H9 (cell line): Measurements from ENCODE around the gene BLNK. TPM values are rescaled to one million over a fixed set of nuclear protein-coding genes. Genes with fewer than 3 reads are reported as not detected.

Experiments used
- DNase-seq: peaks from one replicate; pipeline ENCODE4 v3.0.0-alpha.2; 2017
- H2AFZ ChIP-seq: one replicate; pipeline ENCODE4 v1.6.1; 2013; ENCODE audit warnings: mild to moderate bottlenecking, low read length, control low read depth, moderate library complexity
- H2AK5ac ChIP-seq: 2 replicates; pipeline ENCODE4 v1.6.1; 2013; ENCODE audit warnings: low read length, control low read depth, mixed read lengths; ENCODE audit not compliant: insufficient read length
- H2BK120ac ChIP-seq: one replicate; pipeline ENCODE4 v1.6.1; 2013; ENCODE audit warnings: low read depth, mild to moderate bottlenecking, low read length, control low read depth, inconsistent platforms; ENCODE audit not compliant: poor library complexity, severe bottlenecking
- H2BK12ac ChIP-seq: 2 replicates; pipeline ENCODE4 v1.6.1; 2013; ENCODE audit warnings: low read length, control low read depth, mixed read lengths, low read depth; ENCODE audit not compliant: insufficient read length
- H2BK15ac ChIP-seq: 2 replicates; pipeline ENCODE4 v1.6.1; 2013; ENCODE audit warnings: low read depth, low read length, control low read depth
- H2BK20ac ChIP-seq: one replicate; pipeline ENCODE4 v1.6.1; 2013; ENCODE audit warnings: low read depth, mild to moderate bottlenecking, low read length, control low read depth, inconsistent platforms; ENCODE audit not compliant: poor library complexity, severe bottlenecking
- H2BK5ac ChIP-seq: 2 replicates; pipeline ENCODE4 v1.6.1; 2013; ENCODE audit warnings: low read length, control low read depth, mixed read lengths; ENCODE audit not compliant: insufficient read length
- H3K14ac ChIP-seq: 2 replicates; pipeline ENCODE4 v1.6.1; 2013; ENCODE audit warnings: low read length, control low read depth; ENCODE audit not compliant: insufficient read depth
- H3K18ac ChIP-seq: 2 replicates; pipeline ENCODE4 v1.6.1; 2013; ENCODE audit warnings: low read depth, mild to moderate bottlenecking, mixed read lengths, low read length, control low read depth; ENCODE audit not compliant: insufficient read length
- H3K23ac ChIP-seq: 2 replicates; pipeline ENCODE4 v1.6.1; 2013; ENCODE audit warnings: low read length, control low read depth, mixed read lengths, low read depth; ENCODE audit not compliant: insufficient read length
- H3K23me2 ChIP-seq: 2 replicates; pipeline ENCODE4 v1.6.1; 2013; ENCODE audit warnings: low read depth, mild to moderate bottlenecking, mixed read lengths, low read length, control low read depth; ENCODE audit not compliant: insufficient read length, poor library complexity, severe bottlenecking
- H3K27ac ChIP-seq: 2 replicates; pipeline ENCODE4 v1.5.1; 2013; ENCODE audit warnings: low read length, control low read depth, mixed read lengths, low read depth; ENCODE audit not compliant: insufficient read length
- H3K27me3 ChIP-seq: 2 replicates; pipeline ENCODE4 v1.6.1; 2013; ENCODE audit warnings: low read length, control low read depth, inconsistent platforms; ENCODE audit not compliant: insufficient read depth
- H3K4ac ChIP-seq: 2 replicates; pipeline ENCODE4 v1.6.1; 2013; ENCODE audit warnings: low read depth, mild to moderate bottlenecking, control low read depth, inconsistent platforms, low read length, moderate library complexity
- H3K4me1 ChIP-seq: 2 replicates; pipeline ENCODE4 v1.6.1; 2013; ENCODE audit warnings: low read length, control low read depth, inconsistent platforms; ENCODE audit not compliant: insufficient read depth
- H3K4me2 ChIP-seq: 2 replicates; pipeline ENCODE4 v1.6.1; 2013; ENCODE audit warnings: low read length, control low read depth, mixed read lengths; ENCODE audit not compliant: insufficient read length, insufficient read depth
- H3K56ac ChIP-seq: 2 replicates; pipeline ENCODE4 v1.6.1; 2013; ENCODE audit warnings: low read depth, mild to moderate bottlenecking, mixed read lengths, low read length, control low read depth; ENCODE audit not compliant: insufficient read length
- H3K79me1 ChIP-seq: 2 replicates; pipeline ENCODE4 v1.6.1; 2013; ENCODE audit warnings: low read depth, mild to moderate bottlenecking, moderate library complexity, low read length, control low read depth, inconsistent platforms; ENCODE audit not compliant: insufficient read depth, poor library complexity, severe bottlenecking
- H3K79me2 ChIP-seq: 2 replicates; pipeline ENCODE4 v1.6.1; 2013; ENCODE audit warnings: low read length, control low read depth, inconsistent platforms; ENCODE audit not compliant: insufficient read depth
- H3K9ac ChIP-seq: 2 replicates; pipeline ENCODE4 v1.6.1; 2013; ENCODE audit warnings: low read length, control low read depth, mixed read lengths; ENCODE audit not compliant: insufficient read length; ENCODE audit errors: extremely low read depth
- H3K9me3 ChIP-seq: one replicate; pipeline ENCODE4 v1.6.1; 2013; ENCODE audit warnings: low read depth, low read length, inconsistent platforms; ENCODE audit not compliant: control insufficient read depth
- H3T11ph ChIP-seq: one replicate; pipeline ENCODE4 v1.6.1; 2013; ENCODE audit warnings: mild to moderate bottlenecking, low read length, control low read depth, inconsistent platforms
- H4K20me1 ChIP-seq: one replicate; pipeline ENCODE4 v1.6.1; 2013; ENCODE audit not compliant: control insufficient read depth, insufficient read length, insufficient read depth
- H4K5ac ChIP-seq: 2 replicates; pipeline ENCODE4 v1.6.1; 2013; ENCODE audit warnings: low read depth, mild to moderate bottlenecking, mixed read lengths, low read length, control low read depth; ENCODE audit not compliant: insufficient read length
- H4K8ac ChIP-seq: replicated peaks from 2 replicates; pipeline ENCODE4 v1.6.1; 2013; ENCODE audit warnings: low read length, control low read depth, mixed read lengths, low read depth; ENCODE audit not compliant: insufficient read length
- H4K91ac ChIP-seq: 2 replicates; pipeline ENCODE4 v1.6.1; 2013; ENCODE audit warnings: low read depth, mild to moderate bottlenecking, moderate library complexity, mixed read lengths, low read length, control low read depth; ENCODE audit not compliant: insufficient read length
- H3K27ac Mint-ChIP-seq, 3 experiments: 2 replicates in 2 of 3; 3 replicates in 1 of 3; pipeline ENCODE4 v1.8.0; 2020 to 2021; ENCODE audit warnings: mixed read lengths in 3 of 3, mild to moderate bottlenecking in 1 of 3, moderate library complexity in 1 of 3
- H3K27me3 Mint-ChIP-seq: 2 replicates; pipeline ENCODE4 v1.8.0; 2021; ENCODE audit warnings: low read depth, mild to moderate bottlenecking, moderate library complexity, mixed read lengths
- H3K36me3 Mint-ChIP-seq, 3 experiments: 2 replicates in 2 of 3; 3 replicates in 1 of 3; pipeline ENCODE4 v1.8.0; 2020 to 2021; ENCODE audit warnings: low read depth in 3 of 3, mixed read lengths in 3 of 3; ENCODE audit not compliant: insufficient read depth in 1 of 3
- H3K4me1 Mint-ChIP-seq, 2 experiments: 2 replicates each; pipeline ENCODE4 v1.8.0; 2020; ENCODE audit warnings: mixed read lengths in 2 of 2
- H3K4me3 Mint-ChIP-seq, 2 experiments: 2 replicates in 1 of 2; 3 replicates in 1 of 2; pipeline ENCODE4 v1.8.0; 2020 to 2021; ENCODE audit warnings: mild to moderate bottlenecking in 2 of 2, mixed read lengths in 2 of 2, moderate library complexity in 1 of 2
- H3K9me3 Mint-ChIP-seq, 2 experiments: 2 replicates in 1 of 2; 3 replicates in 1 of 2; pipeline ENCODE4 v1.8.0; 2020; ENCODE audit warnings: mild to moderate bottlenecking in 2 of 2, mixed read lengths in 2 of 2, moderate library complexity in 1 of 2
- WGBS: extraction: QIAGEN DNeasy Blood & Tissue Kit; methylation state at CpG from one replicate; pipeline ENCODE4 v1.1.7; 2013; ENCODE audit warnings: missing lambda C conversion rate, low lambda C conversion rate, mixed read lengths; ENCODE audit not compliant: insufficient read length; ENCODE audit errors: extremely low coverage; 5-methylcytosine and 5-hydroxymethylcytosine counted together
- total RNA-seq: library from RNA; stranded (reverse); gene quantifications from 2 replicates; pipeline ENCODE4 v1.2.1, GENCODE V29; 2021
- TF ChIP-seq, protein P1 (sequence below): fragments of 200-600 bp; sonication (generic); conservative IDR thresholded peaks from 3 replicates; pipeline ENCODE4 v1.8.0; 2021; ENCODE audit warnings: antibody characterized with exemption, mild to moderate bottlenecking

Gene BLNK
- total RNA-seq, 1 experiment from 2014 or later, result not detected

GRCh38 chr10:96301616-96302015, 30.2 kb upstream of the BLNK start:
- Histone ChIP-seq H4K5ac (no peak overlapping the region), H3T11ph (no peak overlapping the region), H2BK5ac (no peak overlapping the region), H3K18ac (no peak overlapping the region), H3K4me2 (no peak overlapping the region), H4K91ac (no peak overlapping the region), H2BK120ac (no peak overlapping the region), H3K14ac (no peak overlapping the region), H3K4ac (no peak overlapping the region), H2AK5ac (no peak overlapping the region), H2AFZ (no peak overlapping the region), H3K9me3 (no peaks in the 10 kb centered on the region), H3K4me1 (no peaks in the 10 kb centered on the region; the same call in 1 of the 2 replicates), H2BK20ac (no peak overlapping the region), H3K23ac (no peak overlapping the region), H4K20me1 (no peaks in the 10 kb centered on the region), H3K27me3 (no peaks in the 10 kb centered on the region), H3K56ac (no peak overlapping the region), H4K8ac (no peak overlapping the region), H3K9ac (no peak overlapping the region), H3K23me2 (no peaks in the 10 kb centered on the region), H3K79me1 (no peaks in the 10 kb centered on the region), H2BK15ac (no peak overlapping the region), H3K27ac (no peak overlapping the region), H2BK12ac (no peak overlapping the region), H3K79me2 (no peaks in the 10 kb centered on the region)
- no peak for DNase-seq
- no peak overlapping the region for H3K27ac Mint-ChIP-seq
- TF ChIP-seq, protein P1, sequence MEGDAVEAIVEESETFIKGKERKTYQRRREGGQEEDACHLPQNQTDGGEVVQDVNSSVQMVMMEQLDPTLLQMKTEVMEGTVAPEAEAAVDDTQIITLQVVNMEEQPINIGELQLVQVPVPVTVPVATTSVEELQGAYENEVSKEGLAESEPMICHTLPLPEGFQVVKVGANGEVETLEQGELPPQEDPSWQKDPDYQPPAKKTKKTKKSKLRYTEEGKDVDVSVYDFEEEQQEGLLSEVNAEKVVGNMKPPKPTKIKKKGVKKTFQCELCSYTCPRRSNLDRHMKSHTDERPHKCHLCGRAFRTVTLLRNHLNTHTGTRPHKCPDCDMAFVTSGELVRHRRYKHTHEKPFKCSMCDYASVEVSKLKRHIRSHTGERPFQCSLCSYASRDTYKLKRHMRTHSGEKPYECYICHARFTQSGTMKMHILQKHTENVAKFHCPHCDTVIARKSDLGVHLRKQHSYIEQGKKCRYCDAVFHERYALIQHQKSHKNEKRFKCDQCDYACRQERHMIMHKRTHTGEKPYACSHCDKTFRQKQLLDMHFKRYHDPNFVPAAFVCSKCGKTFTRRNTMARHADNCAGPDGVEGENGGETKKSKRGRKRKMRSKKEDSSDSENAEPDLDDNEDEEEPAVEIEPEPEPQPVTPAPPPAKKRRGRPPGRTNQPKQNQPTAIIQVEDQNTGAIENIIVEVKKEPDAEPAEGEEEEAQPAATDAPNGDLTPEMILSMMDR, result no peak
- no CpG with 5 or more reads among the region's 1 CpG for WGBS
- H3K4me1 Mint-ChIP-seq, result peaks cover 11 to 18% of the 10 kb centered on the region in 2 experiments
- H3K9me3 Mint-ChIP-seq, result no peaks in the 10 kb centered on the region
- H3K36me3 Mint-ChIP-seq, result no peaks in the 10 kb centered on the region; a peak in 1 of 7 replicates
- no peak overlapping the region for H3K4me3 Mint-ChIP-seq
- peaks cover 3% of the 10 kb centered on the region for H3K27me3 Mint-ChIP-seq
